ENCODE data around the gene CARD19. TPM values are rescaled to one million over a fixed set of nuclear protein-coding genes. Genes with fewer than 3 reads are reported as not detected.
A peak's percentile ranks its signal among the peaks of the same experiment; 100 is the strongest.

CARD19 gene
- total RNA-seq, 4 donors from 2014 or later: 45.6 to 67.7 (median 60.7) TPM

DNA sequence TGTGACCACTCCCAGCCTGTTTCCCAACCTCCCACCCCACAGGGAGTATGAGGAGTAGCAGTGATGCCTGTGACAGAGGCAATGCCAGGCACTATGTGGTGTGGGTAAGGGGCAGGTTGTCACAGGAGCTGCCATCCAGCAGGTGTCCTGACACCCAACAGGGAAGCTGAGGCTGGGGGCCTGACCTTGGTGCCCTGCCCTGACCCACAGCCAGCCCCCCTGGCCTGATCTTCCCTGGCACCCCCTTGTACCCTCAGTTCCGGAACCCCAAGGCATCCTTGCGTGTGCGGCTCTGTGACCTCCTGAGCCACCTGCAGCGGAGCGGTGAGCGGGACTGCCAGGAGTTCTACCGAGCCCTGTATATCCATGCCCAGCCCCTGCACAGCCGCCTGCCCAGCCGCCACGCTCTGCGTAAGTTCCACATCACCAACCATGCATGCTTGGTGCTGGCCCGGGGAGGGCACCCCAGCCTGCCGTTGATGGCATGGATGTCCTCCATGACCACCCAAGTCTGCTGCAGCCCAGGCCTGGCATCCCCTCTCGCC, 14.4 kb downstream of the CARD19 start:
- peak in 1 of 2 donors; percentile 84 for DNase-seq (ENCODE audit: low spot score in 2 of 2)
- 91 to 97% methylated on average over 13 to 14 of the region's 14 CpGs for WGBS, 2 donors
- intact Hi-C loops (cut with DNase I; ENCODE audit: low total_unique reads): no loop called here

DNA sequence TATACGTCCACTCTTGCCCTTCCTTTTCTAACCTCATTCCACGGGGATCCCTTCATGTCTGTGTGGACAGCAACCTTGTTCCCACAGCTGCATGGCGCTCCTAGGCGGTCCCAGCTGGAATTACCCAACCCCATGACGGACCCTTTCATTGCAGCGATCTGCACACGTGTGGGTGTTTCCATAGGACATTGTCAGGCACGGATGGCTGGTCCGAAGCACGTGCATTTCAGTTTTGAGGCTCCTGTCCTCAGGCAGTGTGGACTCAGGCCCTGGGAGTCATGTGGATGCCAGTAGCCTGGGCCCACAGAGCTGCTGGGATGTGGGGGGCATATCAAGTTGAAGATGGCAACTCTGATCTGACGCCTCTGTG, 15.0 kb downstream of the CARD19 start:
- whole genome bisulfite sequencing, 2 donors: 84 to 86% methylated on average over 9 to 11 of the region's 11 CpGs
- intact Hi-C loops (cut with DNase I; ENCODE audit: low total_unique reads): no loop called here
- TF ChIP-seq, protein P1, sequence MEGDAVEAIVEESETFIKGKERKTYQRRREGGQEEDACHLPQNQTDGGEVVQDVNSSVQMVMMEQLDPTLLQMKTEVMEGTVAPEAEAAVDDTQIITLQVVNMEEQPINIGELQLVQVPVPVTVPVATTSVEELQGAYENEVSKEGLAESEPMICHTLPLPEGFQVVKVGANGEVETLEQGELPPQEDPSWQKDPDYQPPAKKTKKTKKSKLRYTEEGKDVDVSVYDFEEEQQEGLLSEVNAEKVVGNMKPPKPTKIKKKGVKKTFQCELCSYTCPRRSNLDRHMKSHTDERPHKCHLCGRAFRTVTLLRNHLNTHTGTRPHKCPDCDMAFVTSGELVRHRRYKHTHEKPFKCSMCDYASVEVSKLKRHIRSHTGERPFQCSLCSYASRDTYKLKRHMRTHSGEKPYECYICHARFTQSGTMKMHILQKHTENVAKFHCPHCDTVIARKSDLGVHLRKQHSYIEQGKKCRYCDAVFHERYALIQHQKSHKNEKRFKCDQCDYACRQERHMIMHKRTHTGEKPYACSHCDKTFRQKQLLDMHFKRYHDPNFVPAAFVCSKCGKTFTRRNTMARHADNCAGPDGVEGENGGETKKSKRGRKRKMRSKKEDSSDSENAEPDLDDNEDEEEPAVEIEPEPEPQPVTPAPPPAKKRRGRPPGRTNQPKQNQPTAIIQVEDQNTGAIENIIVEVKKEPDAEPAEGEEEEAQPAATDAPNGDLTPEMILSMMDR (IDR thresholded peaks at IDR 0.05): no peak
- no peak for TF ChIP-seq POLR2A (IDR thresholded peaks at IDR 0.05)
- DNase-seq (ENCODE audit: low spot score in 2 of 2): peak in 1 of 2 donors; percentile 79
- no peak overlapping the region for H3K4me3 ChIP-seq (ENCODE audit: low read depth, poor library complexity, severe bottlenecking)

More for the DNA sequence above, 14.4 kb downstream of the CARD19 start:
- H3K4me3 ChIP-seq (ENCODE audit: low read depth, poor library complexity, severe bottlenecking): no peak overlapping the region
- no peak for TF ChIP-seq POLR2A (IDR thresholded peaks at IDR 0.05)
- TF ChIP-seq, protein P1 (IDR thresholded peaks at IDR 0.05): no peak

DNA sequence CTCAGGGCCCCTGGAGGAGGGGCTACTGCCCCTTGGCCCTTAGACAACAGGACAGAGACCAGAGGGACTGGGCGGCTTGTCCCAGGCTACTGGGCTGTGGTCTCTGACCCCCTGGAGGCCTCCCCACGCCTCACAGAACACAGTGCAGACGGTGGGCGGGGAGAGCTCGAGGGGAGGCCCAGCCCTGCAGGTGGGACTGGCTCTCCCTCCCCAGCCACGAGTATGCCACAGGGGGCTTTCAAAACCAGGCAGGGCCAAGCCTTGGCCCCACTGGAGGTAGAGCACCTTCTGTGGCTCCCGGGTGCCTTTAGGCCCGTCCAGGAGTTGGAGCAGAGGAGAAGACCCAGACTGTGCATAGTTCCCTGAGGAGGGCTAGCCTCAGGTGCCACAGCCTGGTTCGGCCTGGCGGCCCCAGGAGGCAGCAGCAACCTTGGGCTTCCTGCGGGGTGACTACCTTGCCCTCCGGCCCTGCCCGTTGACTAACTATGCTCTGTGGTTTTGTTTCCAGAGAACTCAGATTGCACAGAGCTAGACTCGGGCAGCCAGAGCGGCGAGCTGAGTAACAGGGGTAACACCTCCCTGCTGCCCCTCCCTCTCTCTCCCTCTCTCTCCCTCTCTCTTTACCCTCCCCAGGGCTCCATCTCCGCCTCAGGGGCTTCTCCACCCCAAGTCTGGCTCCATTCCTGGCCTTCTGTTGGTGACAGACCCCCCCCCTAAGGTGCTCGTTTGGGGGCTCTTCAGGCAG, 15.5 kb downstream of the CARD19 start:
- intact Hi-C loops (cut with DNase I; ENCODE audit: low total_unique reads): no loop called here
- H3K4me3 ChIP-seq (ENCODE audit: low read depth, poor library complexity, severe bottlenecking): no peak overlapping the region
- TF ChIP-seq POLR2A (IDR thresholded peaks at IDR 0.05): no peak
- TF ChIP-seq, protein P1 (IDR thresholded peaks at IDR 0.05): no peak
- 80 to 87% methylated on average over 14 to 18 of the region's 18 CpGs for WGBS, 2 donors
- peak in 1 of 2 donors; percentile 53 for DNase-seq (ENCODE audit: low spot score in 2 of 2)

DNA sequence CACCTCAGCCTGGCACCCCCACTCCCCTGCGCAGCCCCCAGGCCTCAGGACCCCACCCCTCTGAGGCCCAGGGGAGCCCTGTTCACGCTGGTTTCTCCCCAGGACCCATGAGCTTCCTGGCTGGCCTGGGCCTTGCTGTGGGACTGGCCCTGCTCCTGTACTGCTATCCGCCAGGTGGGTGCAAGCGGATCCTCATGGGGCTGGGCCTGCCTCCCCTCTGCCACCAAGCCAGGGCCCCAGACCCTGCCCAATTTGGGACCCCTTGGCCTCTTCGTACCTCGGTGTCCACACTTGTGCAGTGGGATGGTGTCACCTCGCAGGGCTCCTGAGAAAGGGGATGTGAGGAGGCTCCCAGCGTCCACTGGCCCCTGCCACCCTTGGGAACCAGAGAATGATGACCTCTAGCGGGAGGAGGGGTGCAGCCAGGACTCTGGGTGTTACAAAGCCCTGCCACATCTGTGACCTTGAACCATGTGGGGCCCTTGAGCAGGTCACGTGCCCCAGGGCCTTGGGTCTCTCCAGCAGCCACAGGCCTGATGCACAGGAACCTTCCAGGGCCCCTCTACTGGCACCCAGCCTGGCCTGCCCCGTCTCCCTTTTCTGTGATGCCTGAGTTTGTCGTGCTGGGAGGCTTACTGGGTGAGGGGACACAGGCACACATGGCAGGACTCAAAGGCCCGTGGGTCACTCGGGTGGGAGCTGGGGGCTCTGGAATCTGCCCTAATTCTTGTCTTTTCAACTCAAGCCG, 16.3 kb downstream of the CARD19 start:
- DNase-seq (ENCODE audit: low spot score in 2 of 2): peak in 1 of 2 donors; percentile 78
- no peak for TF ChIP-seq POLR2A (IDR thresholded peaks at IDR 0.05)
- TF ChIP-seq, protein P1 (IDR thresholded peaks at IDR 0.05): no peak
- intact Hi-C loops (cut with DNase I; ENCODE audit: low total_unique reads): no loop called here
- 81 to 93% methylated on average over 12 to 15 of the region's 15 CpGs for WGBS, 2 donors
- H3K4me3 ChIP-seq (ENCODE audit: low read depth, poor library complexity, severe bottlenecking): no peak overlapping the region

DNA sequence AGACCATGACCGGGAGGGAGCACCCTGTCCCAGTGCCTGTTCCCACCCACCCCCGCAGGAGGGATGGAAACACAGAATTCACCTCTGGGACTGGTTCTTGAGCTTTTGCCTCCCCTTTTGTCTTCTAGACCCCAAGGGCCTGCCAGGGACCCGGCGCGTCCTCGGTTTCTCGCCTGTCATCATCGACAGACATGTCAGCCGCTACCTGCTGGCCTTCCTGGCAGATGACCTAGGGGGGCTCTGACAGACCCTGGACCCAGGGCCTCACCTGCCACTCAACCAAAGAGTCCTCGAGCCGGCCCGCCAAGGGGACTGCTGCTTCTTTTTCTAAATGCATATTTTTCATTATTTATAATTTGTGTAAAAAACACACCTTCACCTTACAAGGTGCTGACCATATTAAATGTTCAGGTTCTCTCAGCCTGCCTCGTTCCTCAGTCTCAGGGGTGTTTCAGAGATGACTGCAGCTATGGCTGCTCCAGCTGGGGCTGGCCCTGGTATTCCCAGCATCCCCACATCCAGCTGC, 16.9 kb downstream of the CARD19 start:
- peak in 1 of 2 donors; percentile 82 for DNase-seq (ENCODE audit: low spot score in 2 of 2)
- intact Hi-C loops (cut with DNase I; ENCODE audit: low total_unique reads): no loop called here
- 89 to 96% methylated on average over 12 to 13 of the region's 13 CpGs for WGBS, 2 donors

More for the DNA sequence above, 16.9 kb downstream of the CARD19 start:
- H3K4me3 ChIP-seq (ENCODE audit: low read depth, poor library complexity, severe bottlenecking): no peak overlapping the region
- TF ChIP-seq, protein P1 (IDR thresholded peaks at IDR 0.05): no peak
- TF ChIP-seq POLR2A (IDR thresholded peaks at IDR 0.05): no peak
